Activated naive CD8-positive, alpha-beta T cell treated with anti-CD3 and anti-CD28 coated beads, Interleukin-2, amount 50 U/mL, for 24 hours (primary cell): Measurements from ENCODE around the gene ST8SIA5.

Source experiments
- ATAC-seq: fragments of 150-1000 bp; cut with Tn5 transposase; one replicate; pipeline ENCODE4 v1.10.0; 2021
- DNase-seq: peaks from one replicate; pipeline ENCODE4 v3.0.0; 2021
- H3K27ac Mint-ChIP-seq: one replicate; pipeline ENCODE4 v1.8.0; 2021; ENCODE audit warnings: mild to moderate bottlenecking, mixed read lengths
- H3K27me3 Mint-ChIP-seq: one replicate; pipeline ENCODE4 v1.8.0; 2021; ENCODE audit warnings: mixed read lengths
- H3K36me3 Mint-ChIP-seq: one replicate; pipeline ENCODE4 v1.8.0; 2021; ENCODE audit warnings: low read depth, mixed read lengths
- H3K4me1 Mint-ChIP-seq: one replicate; pipeline ENCODE4 v1.8.0; 2021; ENCODE audit warnings: mixed read lengths
- H3K4me3 Mint-ChIP-seq: one replicate; pipeline ENCODE4 v1.8.0; 2021; ENCODE audit warnings: mild to moderate bottlenecking, moderate library complexity, mixed read lengths
- H3K9me3 Mint-ChIP-seq: one replicate; pipeline ENCODE4 v1.8.0; 2021; ENCODE audit warnings: mixed read lengths

ST8SIA5 gene

GRCh38 chr18:46706968-46707367 is 49.9 kb downstream of the ST8SIA5 start:
- no peaks in the 10 kb centered on the region for H3K4me1 Mint-ChIP-seq
- ATAC-seq, result no peak
- no peak for DNase-seq
- H3K4me3 Mint-ChIP-seq, result no peak overlapping the region
- no peaks in the 10 kb centered on the region for H3K9me3 Mint-ChIP-seq
- H3K36me3 Mint-ChIP-seq, result no peaks in the 10 kb centered on the region
- no peaks in the 10 kb centered on the region for H3K27me3 Mint-ChIP-seq
- no peak overlapping the region for H3K27ac Mint-ChIP-seq

- ATAC-seq (no peak), DNase-seq (no peak)
- Mint-ChIP-seq H3K27me3 (no peaks in the 10 kb centered on the region), H3K4me1 (no peaks in the 10 kb centered on the region), H3K27ac (no peak overlapping the region), H3K36me3 (no peaks in the 10 kb centered on the region), H3K4me3 (no peak overlapping the region), H3K9me3 (no peaks in the 10 kb centered on the region)
Observed at GRCh38 chr18:46705521-46705920, 51.3 kb downstream of the ST8SIA5 start.

GRCh38 chr18:46704816-46705215 is 52.0 kb downstream of the ST8SIA5 start:
- Mint-ChIP-seq H3K27me3 (no peaks in the 10 kb centered on the region), H3K27ac (no peak overlapping the region), H3K4me1 (no peaks in the 10 kb centered on the region), H3K9me3 (no peaks in the 10 kb centered on the region), H3K4me3 (no peak overlapping the region), H3K36me3 (no peaks in the 10 kb centered on the region)
- no peak for ATAC-seq
- no peak for DNase-seq

- Mint-ChIP-seq H3K4me3 (no peak overlapping the region), H3K9me3 (no peaks in the 10 kb centered on the region), H3K27ac (no peak overlapping the region), H3K27me3 (no peaks in the 10 kb centered on the region), H3K36me3 (no peaks in the 10 kb centered on the region), H3K4me1 (no peaks in the 10 kb centered on the region)
- DNase-seq (no peak), ATAC-seq (no peak)
Observed at GRCh38 chr18:46704189-46704588, 52.7 kb downstream of the ST8SIA5 start.

GRCh38 chr18:46702471-46702870 is 54.4 kb downstream of the ST8SIA5 start:
- Mint-ChIP-seq H3K9me3 (peaks cover 6% of the 10 kb centered on the region), H3K4me3 (no peak overlapping the region), H3K4me1 (no peaks in the 10 kb centered on the region), H3K36me3 (no peaks in the 10 kb centered on the region), H3K27me3 (peaks cover 3% of the 10 kb centered on the region), H3K27ac (no peak overlapping the region)
- no peak for ATAC-seq
- DNase-seq, result no peak

GRCh38 chr18:46700066-46700824 is 56.6 kb downstream of the ST8SIA5 start:
- ATAC-seq, result no peak
- H3K27me3 Mint-ChIP-seq, result peaks cover 3% of the 10 kb centered on the region

GRCh38 chr18:46696702-46697101 is 60.2 kb downstream of the ST8SIA5 start:
- DNase-seq (no peak), ATAC-seq (no peak)
- H3K4me1 Mint-ChIP-seq, result no peaks in the 10 kb centered on the region
- H3K27me3 Mint-ChIP-seq, result peaks cover 3% of the 10 kb centered on the region
- H3K9me3 Mint-ChIP-seq, result peaks cover 6% of the 10 kb centered on the region
- H3K36me3 Mint-ChIP-seq, result no peaks in the 10 kb centered on the region
- H3K4me3 Mint-ChIP-seq, result no peak overlapping the region
- no peak overlapping the region for H3K27ac Mint-ChIP-seq

More at GRCh38 chr18:46700066-46700824, 56.6 kb downstream of the ST8SIA5 start:
- Mint-ChIP-seq H3K36me3 (no peaks in the 10 kb centered on the region), H3K27ac (no peak overlapping the region), H3K4me3 (no peak overlapping the region), H3K9me3 (peaks cover 6% of the 10 kb centered on the region), H3K4me1 (no peaks in the 10 kb centered on the region)
- DNase-seq, result no peak

GRCh38 chr18:46696268-46696667 is 60.6 kb downstream of the ST8SIA5 start:
- Mint-ChIP-seq H3K27ac (no peak overlapping the region), H3K27me3 (peaks cover 3% of the 10 kb centered on the region), H3K9me3 (peaks cover 6% of the 10 kb centered on the region), H3K4me3 (no peak overlapping the region), H3K4me1 (no peaks in the 10 kb centered on the region), H3K36me3 (no peaks in the 10 kb centered on the region)
- DNase-seq (no peak), ATAC-seq (no peak)

- H3K4me1 Mint-ChIP-seq, result no peaks in the 10 kb centered on the region
- peaks cover 6% of the 10 kb centered on the region for H3K9me3 Mint-ChIP-seq
- no peak overlapping the region for H3K27ac Mint-ChIP-seq
- ATAC-seq, result no peak
- no peak for DNase-seq
- peaks cover 3% of the 10 kb centered on the region for H3K27me3 Mint-ChIP-seq
- no peaks in the 10 kb centered on the region for H3K36me3 Mint-ChIP-seq
- H3K4me3 Mint-ChIP-seq, result no peak overlapping the region
Observed at GRCh38 chr18:46693996-46694395, 62.9 kb downstream of the ST8SIA5 start.

- no peak overlapping the region for H3K27ac Mint-ChIP-seq
- H3K36me3 Mint-ChIP-seq, result no peaks in the 10 kb centered on the region
- DNase-seq, result no peak
- no peaks in the 10 kb centered on the region for H3K4me1 Mint-ChIP-seq
- ATAC-seq, result no peak
- H3K9me3 Mint-ChIP-seq, result no peaks in the 10 kb centered on the region
- H3K27me3 Mint-ChIP-seq, result no peaks in the 10 kb centered on the region
- H3K4me3 Mint-ChIP-seq, result no peak overlapping the region
Observed at GRCh38 chr18:46688853-46689525, 67.9 kb downstream of the ST8SIA5 start.

- Mint-ChIP-seq H3K4me3 (no peak overlapping the region), H3K9me3 (no peaks in the 10 kb centered on the region), H3K4me1 (no peaks in the 10 kb centered on the region), H3K27me3 (no peaks in the 10 kb centered on the region), H3K36me3 (no peaks in the 10 kb centered on the region), H3K27ac (no peak overlapping the region)
- DNase-seq (no peak), ATAC-seq (no peak)
Observed at GRCh38 chr18:46686186-46686585, 70.7 kb downstream of the ST8SIA5 start.

- no peaks in the 10 kb centered on the region for H3K27me3 Mint-ChIP-seq
- ATAC-seq (no peak), DNase-seq (no peak)
- H3K36me3 Mint-ChIP-seq, result no peaks in the 10 kb centered on the region
- no peaks in the 10 kb centered on the region for H3K4me1 Mint-ChIP-seq
- H3K9me3 Mint-ChIP-seq, result no peaks in the 10 kb centered on the region
- H3K4me3 Mint-ChIP-seq, result no peak overlapping the region
- H3K27ac Mint-ChIP-seq, result no peak overlapping the region
Observed at GRCh38 chr18:46683252-46683651, 73.6 kb downstream of the ST8SIA5 start.

GRCh38 chr18:46680784-46681695 is 75.8 kb downstream of the ST8SIA5 start:
- Mint-ChIP-seq H3K27ac (no peak overlapping the region), H3K9me3 (no peaks in the 10 kb centered on the region)
- ATAC-seq, result no peak

GRCh38 chr18:46679846-46680598 is 76.8 kb downstream of the ST8SIA5 start:
- ATAC-seq (no peak), DNase-seq (no peak)
- Mint-ChIP-seq H3K27ac (no peak overlapping the region), H3K36me3 (no peaks in the 10 kb centered on the region), H3K4me3 (no peak overlapping the region), H3K4me1 (no peaks in the 10 kb centered on the region), H3K9me3 (no peaks in the 10 kb centered on the region), H3K27me3 (no peaks in the 10 kb centered on the region)

More at GRCh38 chr18:46680784-46681695, 75.8 kb downstream of the ST8SIA5 start:
- no peaks in the 10 kb centered on the region for H3K4me1 Mint-ChIP-seq
- H3K36me3 Mint-ChIP-seq, result no peaks in the 10 kb centered on the region
- H3K4me3 Mint-ChIP-seq, result no peak overlapping the region
- H3K27me3 Mint-ChIP-seq, result no peaks in the 10 kb centered on the region
- DNase-seq, result no peak
